Skin of body (tissue), 2 donors: ENCODE results near the gene IFT80. TPM values are rescaled to one million over a fixed set of nuclear protein-coding genes. Genes with fewer than 3 reads are reported as not detected.
"Not testable (repeated sequence)": the region's sequence is repeated elsewhere in the genome, so short reads cannot be mapped to it uniquely, and the experiment has no call there.

ENCODE experiments used
- DNase-seq: peaks from one replicate; lab custom pipeline; 2025; lab: John Stamatoyannopoulos, UW
- total RNA-seq: library from RNA; depleted of rRNA; stranded (reverse); fragments of >200 nt; gene quantifications from one replicate; pipeline ENCODE4 v1.2.3, GENCODE V29; 2014

Gene IFT80
- total RNA-seq, 1 donor from 2014 or later: 38.0 TPM

DNA sequence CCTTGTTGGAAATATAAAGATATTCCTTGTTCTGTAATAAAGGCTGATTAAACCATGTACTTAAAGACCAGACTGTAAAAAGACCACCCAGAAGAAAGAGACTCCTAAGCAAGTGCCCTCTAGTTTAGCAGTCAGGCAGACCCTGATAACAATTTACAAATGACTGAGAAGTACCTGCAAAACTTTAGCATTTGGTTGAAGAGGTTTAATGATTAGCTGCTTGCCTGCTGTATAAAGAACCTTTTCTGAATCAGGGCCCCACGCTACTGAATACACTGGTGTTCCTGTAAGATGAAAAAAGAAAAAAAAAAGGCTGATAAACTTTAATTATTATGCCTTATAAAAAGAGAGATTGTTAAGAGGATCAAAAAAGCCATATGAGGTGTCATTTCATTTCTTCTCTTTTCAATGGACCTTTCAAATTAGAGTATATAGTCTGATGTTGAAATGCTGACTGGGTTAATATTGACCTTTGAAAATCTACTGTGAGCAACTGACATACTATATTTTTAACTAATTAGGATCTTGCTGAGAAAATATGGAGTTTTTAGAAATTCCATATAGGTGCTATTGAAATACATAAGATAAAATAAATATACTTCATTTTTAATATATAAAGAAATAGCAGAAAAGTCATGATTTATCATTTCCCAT, 33.0 kb downstream of the IFT80 start:
- DNase-seq: no peak

DNA sequence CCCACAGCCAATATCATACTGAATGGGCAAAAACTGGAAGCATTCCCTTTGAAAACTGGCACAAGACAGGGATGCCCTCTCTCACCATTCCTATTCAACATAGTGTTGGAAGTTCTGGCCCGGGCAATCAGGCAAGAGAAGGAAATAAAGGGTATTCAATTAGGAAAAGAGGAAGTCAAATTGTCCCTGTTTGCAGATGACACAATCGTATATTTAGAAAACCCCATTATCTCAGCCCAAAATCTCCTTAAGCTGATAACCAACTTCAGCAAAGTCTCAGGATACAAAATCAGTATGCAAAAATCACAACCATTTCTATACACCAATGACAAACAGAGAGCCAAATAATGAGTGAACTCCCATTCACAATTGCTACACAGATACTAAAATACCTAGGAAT, 36.1 kb downstream of the IFT80 start:
- DNase-seq: not testable (repeated sequence)

DNA sequence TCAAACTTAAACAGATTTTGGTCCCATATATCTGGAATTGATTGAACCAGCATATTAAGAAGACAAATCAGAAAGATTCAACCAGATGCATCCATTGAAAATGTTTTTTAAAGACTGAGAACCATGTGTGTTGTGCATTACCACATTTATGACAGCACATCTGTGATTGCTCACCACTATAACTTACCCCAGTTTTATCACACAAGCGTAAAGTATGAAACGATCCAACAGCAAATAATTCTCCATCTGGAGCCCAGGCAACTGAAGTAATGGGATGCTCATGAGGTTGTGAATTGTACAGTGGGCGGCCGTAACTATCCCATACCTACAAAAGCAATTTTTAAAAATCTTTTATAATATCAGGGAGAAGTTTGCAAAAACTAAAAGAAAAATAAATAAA, 43.2 kb downstream of the IFT80 start:
- peak; percentile 60 for DNase-seq

DNA sequence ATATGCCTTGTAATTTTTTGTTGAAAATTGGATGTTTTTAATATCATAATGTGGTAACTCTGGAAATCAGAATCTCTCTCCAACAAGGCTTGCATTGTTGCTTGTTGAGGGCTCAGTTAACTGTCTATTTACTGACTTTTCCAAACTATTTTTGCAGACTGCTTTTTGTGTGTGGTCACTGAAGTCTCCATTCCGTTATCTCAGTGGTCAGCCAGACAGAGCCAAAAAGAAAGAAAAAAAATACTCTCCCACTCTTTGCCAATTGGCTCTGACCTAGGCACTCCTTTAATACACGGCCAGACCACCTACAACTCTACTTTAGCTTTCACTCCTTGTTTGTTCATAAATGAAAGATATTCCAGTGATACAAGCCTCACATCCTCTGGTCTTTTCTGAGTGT, 52.5 kb downstream of the IFT80 start:
- no peak for DNase-seq

DNA sequence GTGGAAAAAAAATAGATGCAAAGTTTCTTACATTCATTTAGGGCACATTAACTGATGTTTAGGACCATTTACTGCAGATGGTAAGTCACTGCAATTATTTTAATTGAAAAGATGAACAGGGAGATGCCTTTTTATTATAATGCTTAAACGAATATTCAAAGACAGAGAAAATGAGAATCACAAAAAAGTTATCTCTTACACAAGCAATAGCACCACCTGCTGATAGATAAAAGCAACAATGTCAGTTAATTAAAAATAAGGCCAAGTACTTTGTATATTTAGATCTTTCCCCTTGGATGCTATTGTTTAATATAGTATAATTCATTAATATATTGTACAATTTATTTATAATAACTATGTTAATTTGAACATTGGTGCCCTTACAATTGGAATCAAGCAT, 55.9 kb downstream of the IFT80 start:
- no peak for DNase-seq

DNA sequence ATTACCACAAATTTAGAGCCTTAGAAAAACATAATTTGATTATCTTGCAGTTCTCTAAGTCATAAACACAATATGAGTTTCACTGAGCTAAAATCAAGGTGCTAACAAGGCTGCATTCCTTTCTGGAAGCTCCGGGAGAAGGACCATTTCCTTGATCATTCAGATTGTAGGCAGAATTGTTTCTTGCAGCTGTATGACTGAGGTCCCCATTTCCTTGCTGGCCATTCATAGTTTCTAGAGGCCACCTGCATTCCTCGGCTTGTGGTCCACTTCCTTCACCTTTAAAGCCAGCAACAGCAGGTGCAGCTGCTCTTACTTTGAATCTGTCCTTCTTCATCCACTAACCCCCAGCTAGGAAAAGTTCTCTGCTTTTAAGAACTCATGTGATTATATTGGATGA, 58.7 kb downstream of the IFT80 start:
- DNase-seq: no peak

DNA sequence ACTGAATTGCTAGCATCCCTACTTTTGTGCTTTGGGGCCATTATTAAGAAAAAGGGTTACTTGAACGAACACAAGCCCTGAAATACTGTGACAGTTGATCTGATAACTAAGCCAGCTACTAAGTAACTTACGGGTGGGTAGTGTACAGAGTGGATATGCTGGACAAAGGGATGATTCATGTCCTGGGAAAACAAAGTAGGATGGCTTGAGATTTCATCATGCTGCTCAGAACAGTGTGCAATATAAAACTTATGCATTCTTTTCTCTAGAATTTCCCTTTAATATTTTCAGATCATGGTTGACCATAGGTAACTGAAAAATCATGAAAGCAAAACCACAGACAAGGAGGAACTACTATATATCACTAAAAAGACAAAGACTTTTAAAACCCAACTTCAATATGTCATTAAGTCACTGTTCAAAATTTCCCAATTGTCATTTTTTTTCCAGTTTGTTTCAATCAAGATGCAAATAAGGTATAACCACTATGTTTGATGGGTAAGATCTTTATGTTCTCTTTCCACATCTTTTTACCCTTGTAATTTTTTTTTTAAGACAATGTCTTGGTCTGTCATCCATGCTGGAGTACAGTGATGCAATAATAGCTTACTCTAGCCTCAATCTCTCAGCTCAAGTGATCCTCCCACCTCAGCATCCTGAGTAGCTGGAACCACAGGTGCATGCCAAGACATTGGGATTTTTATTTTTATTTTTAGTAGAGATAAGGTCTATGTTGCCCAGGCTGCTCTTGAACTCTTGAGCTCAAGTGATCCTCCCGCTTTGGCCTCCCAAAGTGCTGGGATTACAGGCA, 67.7 kb downstream of the IFT80 start:
- DNase-seq: no peak

DNA sequence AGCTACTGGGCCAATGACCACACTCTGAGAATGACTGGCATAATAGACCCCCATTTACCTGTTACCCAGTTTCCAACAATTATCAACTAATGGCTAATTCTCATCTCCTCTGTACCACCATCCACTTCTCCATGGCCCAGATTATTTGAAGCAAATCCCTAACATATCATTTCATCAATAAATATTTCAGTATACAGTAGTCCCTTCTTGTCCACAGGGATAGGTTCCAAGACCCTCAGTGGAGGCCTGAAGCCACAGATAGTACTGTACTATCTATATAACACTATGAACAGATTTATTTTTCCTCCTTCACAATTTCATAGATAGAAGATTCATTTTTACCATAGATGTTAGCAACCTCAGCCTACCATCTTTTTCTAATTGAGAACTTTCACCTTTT, 68.3 kb downstream of the IFT80 start:
- DNase-seq: no peak

DNA sequence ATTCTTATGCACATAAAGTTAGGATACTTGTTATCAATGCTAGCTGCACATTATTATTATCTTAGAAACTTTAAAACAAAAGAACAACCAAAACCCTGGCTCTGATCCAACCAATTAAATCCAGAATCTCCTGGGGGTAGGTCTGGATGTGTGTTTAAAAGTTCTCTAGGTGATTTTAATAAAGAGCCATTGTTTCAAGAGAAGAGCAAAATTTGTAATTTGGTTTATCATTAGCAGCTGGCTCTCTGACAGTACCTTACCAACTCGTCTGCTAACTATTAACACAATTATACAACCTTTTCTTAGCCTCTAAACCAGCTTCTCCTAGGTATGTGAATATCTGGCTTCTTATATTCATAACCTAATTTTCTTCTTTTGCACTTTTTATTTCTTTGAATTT, 68.9 kb downstream of the IFT80 start:
- DNase-seq: no peak

DNA sequence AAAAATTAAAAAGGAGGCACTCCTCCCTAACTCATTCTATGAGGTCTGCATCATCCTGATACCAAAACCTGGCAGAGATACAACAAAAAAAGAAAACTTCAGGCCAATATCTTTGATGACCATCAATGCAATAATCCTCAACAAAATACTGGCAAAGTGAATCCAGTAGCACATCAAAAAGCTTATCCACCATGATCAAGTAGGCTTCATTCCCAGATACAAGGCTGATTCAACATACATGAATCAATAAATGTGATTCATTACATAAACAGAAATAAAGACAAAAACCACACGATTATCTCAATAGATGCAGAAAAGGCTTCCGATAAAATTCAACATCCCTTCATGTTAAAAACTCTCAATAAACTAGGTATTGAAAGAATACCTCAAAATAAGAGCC, 72.7 kb downstream of the IFT80 start:
- DNase-seq: not testable (repeated sequence)

DNA sequence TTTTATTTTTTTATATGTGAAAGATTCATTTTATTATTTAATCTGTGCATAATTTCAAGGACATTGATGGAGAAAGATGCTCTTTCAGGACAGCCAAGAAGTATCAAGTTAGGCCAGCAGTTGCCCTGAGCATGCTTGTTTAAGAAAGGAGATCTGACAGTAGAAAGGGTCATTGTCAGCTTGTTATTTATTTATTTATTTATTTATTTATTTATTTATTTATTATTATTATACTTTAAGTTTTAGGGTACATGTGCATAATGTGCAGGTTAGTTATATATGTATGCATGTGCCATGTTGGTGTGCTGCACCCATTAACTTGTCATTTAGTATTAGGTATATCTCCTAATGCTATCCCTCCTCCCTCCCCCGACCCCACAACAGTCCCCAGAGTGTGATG, 77.2 kb downstream of the IFT80 start:
- not testable (repeated sequence) for DNase-seq

DNA sequence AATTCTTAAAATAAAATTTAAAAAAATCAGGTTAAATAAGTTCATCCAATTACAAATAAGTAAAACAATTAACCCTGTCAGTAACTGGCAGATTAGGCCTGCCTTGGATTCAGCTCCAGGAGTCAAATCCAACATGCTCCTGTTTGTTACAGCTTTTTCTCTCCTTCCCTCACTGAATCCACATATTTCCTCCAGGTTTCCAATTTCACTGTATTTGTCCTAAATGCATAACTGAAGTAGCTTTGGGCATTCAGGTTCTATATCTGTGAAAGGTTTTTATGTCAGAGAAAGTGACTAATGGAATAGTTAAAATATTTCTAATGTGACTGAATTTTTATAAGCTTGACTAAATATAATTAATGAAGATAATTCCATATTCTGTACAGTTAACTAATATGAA, 79.7 kb downstream of the IFT80 start:
- DNase-seq: no peak

DNA sequence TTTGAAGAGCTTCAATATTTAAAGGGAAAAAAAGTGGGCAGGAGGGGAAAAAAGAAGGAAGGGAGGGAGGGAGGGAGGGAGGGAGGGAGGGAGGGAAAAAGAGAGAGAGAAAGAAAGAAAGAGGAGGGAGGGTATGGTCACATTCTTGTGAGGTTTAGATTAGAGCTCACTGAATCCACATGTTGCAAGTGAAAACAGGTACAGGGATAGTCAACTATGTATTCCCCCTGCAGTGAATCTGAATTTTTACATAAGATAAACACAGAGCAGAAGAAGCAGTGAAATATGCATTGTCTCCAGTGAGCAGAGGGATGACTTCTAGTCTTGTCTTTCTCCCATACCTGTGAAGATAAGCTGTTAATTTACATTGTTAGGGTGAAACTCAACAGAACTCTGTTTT, 84.0 kb downstream of the IFT80 start:
- no peak for DNase-seq

DNA sequence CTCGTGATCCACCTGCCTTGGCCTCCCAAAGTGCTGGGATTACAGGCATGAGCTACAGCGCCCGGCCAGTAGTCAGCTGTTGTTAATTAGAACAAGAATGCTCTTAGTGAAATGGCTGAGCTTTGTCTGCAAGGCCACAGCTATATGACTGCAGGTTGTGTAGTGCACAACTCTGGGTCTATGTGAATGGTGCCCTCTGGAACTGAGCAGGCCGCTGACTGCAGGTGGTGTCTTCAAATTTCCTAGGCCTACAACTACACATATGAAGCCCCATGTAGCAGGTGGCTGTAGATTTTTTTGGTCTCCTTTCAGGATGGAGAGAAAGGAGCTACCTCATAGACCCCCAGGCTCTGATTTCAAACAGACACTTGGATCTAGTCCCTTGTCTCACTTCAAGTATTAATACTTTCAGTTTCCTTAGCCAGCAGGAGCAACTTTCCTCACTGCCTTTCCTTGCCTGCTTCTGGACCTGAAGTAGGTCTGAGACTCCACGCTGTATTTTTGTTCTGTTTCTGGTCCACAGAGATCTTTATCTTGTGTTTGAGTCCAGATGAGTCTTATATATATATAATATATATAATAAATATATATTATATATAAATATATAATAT, 86.9 kb downstream of the IFT80 start:
- DNase-seq: no peak

DNA sequence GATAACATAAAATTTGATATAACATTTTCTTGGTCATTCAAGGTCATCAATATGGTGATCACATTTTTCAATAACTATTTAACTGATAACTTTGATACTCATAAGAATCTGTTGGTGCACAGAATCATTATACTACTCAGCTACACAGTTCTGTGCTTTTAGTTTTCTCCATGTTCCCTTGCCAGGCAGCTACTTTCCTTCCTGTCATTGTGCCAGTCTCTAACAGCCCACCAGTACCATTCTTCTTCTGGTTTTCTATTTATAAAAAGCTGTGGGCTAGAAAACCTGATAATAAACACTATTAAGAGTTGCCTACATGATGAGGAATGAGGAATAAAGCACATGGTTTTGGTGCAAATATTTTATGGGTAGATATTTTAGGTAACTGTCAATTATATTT, 96.2 kb downstream of the IFT80 start:
- no peak for DNase-seq

DNA sequence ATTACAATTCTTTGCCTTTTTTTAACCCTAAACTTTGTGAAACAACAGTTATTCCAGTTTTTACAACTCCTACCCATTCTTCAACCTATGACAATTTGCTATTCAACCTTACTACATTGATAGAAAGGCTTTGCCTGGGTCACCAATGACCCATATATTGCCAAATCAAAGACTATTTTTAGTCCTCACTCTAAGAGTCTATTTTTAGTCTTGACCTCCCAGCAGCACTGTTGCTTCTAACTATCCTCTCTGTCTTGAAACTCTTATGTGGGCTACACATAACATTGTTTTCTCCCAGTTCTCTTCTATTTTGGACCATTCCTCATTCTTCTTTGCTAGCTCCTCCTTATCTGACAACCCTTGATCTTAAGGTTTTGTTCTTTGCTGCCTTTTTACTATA, 102.4 kb downstream of the IFT80 start:
- DNase-seq: no peak

DNA sequence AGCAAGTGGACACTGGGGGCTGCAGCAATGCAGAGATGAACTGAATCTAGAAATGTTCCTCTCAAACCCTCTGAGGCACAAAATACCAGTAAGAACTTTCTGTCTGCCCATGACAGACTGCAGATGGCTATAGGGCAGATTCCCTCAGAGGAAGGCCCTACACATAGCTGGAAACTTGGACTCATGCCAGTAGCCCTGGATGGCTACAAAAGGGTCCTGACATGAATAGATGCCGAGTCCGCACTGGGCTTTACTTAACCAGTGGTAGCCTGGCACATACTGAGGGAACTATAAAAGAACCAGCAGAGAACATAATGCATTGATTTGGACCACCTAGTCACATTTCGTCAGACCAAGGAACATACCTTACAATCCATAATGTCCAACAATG, 107.1 kb downstream of the IFT80 start:
- no peak for DNase-seq

DNA sequence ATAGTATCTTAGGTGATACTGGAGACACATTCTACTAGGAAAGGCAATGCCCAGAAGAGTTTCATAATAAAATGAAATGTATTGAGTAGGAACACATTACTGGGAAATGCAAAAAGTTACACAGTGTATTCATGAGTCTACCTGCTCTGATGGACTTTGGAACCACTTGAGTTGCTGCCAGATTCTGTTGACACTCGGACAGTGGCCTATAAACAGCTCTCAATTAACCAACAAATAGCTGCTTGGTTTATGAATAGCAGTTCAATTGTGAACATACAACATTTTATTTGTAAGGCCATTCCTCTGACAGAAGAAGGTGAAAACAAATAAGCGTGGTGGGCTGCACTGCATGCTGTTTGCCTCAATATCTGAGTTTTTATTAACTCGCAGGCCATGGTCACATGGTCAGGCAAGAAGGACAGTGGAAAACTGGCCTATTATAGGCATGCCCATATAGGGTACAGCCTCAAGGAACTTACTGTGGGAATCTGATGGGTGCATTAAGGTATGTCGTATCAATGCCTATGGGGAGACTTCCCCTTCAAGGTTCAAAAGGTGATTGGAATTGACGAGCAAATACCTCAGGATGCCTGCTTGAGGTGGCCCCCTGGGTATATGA, 107.6 kb downstream of the IFT80 start:
- DNase-seq: no peak

DNA sequence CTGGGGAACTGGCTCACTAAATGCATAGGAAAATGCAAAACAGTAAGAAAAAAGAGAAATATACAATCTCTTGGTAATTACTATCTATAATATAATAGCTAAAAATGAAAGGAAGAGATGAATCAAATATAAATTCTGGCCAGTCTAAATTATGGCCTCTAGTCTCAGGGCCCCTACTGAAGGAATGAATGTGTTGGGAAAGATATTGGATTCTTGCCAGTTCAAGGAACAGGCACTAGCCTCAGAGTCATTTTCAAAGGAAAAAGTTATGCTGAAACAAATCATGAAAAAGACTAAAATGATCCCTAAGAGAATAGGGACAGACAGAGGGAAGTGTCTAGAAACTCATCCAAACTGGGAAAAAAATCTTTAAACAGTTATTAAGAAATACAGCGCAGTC, 111.4 kb downstream of the IFT80 start:
- DNase-seq: no peak

DNA sequence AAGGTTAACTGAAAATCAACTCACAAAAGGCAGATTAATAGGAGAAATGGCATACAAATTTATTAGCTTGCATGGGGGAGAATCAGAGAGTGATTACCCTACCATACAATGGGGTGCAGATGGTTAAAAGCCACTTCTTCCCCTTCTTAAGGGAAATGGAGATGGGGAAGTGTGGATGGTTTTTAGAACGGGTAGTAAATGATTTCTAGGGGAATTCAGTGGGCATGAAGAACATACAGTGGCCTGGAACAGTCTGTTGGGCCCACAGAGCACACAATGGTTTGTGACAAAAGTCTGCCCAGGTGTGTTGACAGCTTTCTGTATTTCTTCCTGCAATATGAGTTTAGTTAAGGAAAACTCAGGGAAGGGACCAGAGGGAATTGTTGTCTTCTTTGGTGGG, 112.8 kb downstream of the IFT80 start:
- no peak for DNase-seq

DNA sequence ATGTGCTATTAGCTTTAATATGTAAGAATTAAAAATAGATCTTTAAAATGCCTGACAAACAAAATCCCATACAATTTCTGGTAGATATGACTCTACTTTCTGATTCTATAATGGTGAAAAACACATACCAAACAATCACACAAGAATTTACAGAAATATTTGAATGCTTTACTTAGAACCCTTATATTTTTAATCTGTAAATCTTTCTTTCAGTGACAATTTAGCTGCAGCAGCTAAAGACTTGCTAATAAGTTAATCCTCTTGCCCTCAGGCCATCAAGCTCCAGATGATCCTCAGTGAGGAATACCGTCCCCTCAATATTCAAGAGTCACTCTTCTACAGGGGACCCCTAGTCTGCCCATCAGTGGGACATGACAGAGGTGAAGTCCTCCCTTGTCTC, 118.2 kb downstream of the IFT80 start:
- no peak for DNase-seq

DNA sequence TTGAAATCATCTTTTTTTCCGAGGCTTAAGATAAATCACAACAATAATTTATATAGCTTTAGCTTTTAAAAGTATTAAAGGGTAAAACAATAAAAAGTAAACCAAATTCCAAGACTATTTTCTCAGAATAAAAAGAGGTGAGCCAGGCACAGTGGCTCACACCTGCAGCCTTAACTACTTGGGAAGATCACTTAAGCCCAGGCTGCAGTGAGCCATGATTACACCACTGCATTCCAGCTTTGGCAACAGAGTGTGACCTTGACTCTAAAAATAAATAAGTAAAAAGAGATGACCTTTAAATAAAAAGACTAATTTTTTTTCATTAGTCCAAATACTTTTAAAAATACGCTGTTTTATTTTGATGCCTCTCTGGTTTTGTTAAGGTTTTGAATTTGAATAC, 119.4 kb downstream of the IFT80 start:
- no peak for DNase-seq
